Measurements from ENCODE around the gene RAPGEF1.

DNA sequence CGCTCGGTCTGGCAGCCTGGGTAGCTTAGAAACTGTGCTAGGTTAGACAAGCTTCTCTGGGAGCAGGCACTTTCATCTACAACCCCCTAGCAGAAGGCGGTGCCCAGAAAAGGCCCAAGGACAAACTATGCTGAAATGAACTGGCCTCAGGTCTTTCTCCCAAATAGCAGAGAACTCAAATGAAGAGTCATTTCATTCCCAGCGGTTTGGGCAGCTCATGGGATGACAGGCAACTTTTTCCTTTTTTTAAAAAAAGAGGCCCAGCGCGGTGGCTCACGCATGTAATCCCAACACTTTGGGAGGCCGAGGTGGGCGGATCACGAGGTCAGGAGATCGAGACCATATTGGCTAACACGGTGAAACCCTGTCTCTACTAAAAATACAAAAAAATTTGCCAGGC, 2.5 kb downstream of the RAPGEF1 start:
- TF ChIP-seq, protein P1, sequence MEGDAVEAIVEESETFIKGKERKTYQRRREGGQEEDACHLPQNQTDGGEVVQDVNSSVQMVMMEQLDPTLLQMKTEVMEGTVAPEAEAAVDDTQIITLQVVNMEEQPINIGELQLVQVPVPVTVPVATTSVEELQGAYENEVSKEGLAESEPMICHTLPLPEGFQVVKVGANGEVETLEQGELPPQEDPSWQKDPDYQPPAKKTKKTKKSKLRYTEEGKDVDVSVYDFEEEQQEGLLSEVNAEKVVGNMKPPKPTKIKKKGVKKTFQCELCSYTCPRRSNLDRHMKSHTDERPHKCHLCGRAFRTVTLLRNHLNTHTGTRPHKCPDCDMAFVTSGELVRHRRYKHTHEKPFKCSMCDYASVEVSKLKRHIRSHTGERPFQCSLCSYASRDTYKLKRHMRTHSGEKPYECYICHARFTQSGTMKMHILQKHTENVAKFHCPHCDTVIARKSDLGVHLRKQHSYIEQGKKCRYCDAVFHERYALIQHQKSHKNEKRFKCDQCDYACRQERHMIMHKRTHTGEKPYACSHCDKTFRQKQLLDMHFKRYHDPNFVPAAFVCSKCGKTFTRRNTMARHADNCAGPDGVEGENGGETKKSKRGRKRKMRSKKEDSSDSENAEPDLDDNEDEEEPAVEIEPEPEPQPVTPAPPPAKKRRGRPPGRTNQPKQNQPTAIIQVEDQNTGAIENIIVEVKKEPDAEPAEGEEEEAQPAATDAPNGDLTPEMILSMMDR (conservative IDR thresholded peaks at IDR 0.05; ENCODE audit: low read depth, low read length), result no peak
- TF ChIP-seq EZH2phosphoT487 (IDR thresholded peaks at IDR 0.05; ENCODE audit: borderline replicate concordance, low read length), result no peak
- TF ChIP-seq EZH2 (IDR thresholded peaks at IDR 0.05; ENCODE audit: low read length, unreplicated experiment), result no peak

Data from PC-3 (cell line).